Astrocyte of the spinal cord (primary cell): ENCODE measurements around the gene LIPA.

ENCODE experiments used
- DNase-seq: peaks from one replicate; pipeline ENCODE4 v3.0.0; 2011; ENCODE audit warnings: low read depth, low spot score
- H3K4me3 ChIP-seq: 2 replicates; pipeline ENCODE4 v1.5.1; 2011; ENCODE audit warnings: low read depth, mild to moderate bottlenecking, low read length, moderate library complexity
- in situ Hi-C: cut with HindIII; loops from 2 replicates; pipeline ENCODE4 v1.10.0; 2017; ENCODE audit warnings: low sequenced_read_pairs
- TF ChIP-seq, protein P1 (sequence below): IDR thresholded peaks from 2 replicates; pipeline ENCODE4 v1.5.1; 2012; ENCODE audit warnings: low read depth, mild to moderate bottlenecking, low read length, inconsistent platforms

The LIPA gene

DNA sequence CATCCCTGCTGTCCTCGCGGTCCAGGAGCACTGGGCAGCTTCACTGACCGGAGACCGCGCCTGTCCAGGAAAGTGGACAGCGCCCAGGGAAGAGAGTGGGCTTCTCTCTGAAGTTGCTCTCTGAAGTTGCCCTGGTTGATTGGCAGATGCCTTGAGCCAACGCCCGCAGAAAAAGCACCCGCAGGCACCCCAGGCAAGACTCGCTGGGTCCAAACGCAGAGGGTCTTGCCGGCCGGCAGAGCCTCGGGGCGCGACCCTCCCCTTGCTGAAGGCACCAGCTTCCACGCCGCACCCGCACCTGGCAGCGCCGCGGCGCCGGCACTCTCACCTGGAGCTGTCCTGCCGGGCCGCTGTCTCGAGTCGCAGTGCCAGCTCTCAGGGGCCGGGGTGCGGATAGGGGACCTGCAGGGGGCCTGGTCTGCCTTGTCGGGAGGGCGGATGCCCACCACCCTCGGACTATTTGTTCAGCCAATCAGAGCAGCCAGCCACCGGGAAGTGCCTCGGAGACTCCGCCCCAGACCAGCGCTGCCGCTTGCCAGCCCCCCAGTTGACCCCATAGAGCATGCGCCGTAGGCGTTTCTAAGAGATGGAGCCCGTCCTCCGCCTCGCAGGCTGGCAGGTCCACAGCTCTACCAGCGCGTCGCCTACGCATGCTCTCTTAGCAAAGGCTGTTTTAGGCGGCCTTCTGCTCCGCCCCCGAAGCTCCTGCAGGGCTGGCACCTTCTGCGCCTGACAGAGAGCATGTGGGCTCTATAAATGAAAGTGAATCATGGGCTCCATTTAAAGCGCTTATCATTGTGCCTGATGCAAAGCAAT lies at the start of gene LIPA:
LIPA (minus strand) TSS at position 367 of the 816 bp plus-strand sequence. CDS start 4,127 bp downstream, outside the sequence.
- peak; percentile 98 for DNase-seq
- peak within 1 kb of the TSS; percentile 81 for H3K4me3 ChIP-seq
- TF ChIP-seq, protein P1, sequence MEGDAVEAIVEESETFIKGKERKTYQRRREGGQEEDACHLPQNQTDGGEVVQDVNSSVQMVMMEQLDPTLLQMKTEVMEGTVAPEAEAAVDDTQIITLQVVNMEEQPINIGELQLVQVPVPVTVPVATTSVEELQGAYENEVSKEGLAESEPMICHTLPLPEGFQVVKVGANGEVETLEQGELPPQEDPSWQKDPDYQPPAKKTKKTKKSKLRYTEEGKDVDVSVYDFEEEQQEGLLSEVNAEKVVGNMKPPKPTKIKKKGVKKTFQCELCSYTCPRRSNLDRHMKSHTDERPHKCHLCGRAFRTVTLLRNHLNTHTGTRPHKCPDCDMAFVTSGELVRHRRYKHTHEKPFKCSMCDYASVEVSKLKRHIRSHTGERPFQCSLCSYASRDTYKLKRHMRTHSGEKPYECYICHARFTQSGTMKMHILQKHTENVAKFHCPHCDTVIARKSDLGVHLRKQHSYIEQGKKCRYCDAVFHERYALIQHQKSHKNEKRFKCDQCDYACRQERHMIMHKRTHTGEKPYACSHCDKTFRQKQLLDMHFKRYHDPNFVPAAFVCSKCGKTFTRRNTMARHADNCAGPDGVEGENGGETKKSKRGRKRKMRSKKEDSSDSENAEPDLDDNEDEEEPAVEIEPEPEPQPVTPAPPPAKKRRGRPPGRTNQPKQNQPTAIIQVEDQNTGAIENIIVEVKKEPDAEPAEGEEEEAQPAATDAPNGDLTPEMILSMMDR = no peak
- in situ Hi-C loops = no loop called here

DNA sequence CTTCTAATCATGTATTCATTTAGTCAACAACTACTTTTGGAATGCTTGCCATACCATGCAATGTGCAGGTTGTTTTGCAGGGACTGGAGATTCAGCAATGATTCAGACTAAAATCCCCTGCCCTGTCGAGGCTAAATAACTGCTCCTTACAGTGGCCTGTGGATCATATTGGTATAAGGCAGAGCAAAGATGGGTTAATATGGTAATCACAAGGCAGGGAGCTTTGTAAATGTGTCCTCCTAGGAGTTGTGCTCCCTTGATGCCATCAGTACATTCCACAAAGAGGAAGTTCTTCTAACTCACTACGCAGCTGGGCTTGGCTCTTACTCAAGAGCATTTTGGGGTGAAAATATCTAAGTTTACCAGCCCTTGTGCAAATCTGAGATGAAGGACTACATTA lies 49.7 kb upstream of the LIPA start:
- TF ChIP-seq, protein P1 = no peak
- peak overlapping the region; percentile 50 for H3K4me3 ChIP-seq
- DNase-seq = peak; percentile 40
- in situ Hi-C loops = no loop called here

- H3K4me3 ChIP-seq = no peak overlapping the region
- no peak for DNase-seq
- TF ChIP-seq, protein P1 = no peak
- in situ Hi-C loops = no loop called here
Observed at GRCh38 chr10:89299031-89299430, 47.5 kb upstream of the LIPA start.

GRCh38 chr10:89297791-89298190 lies 46.2 kb upstream of the LIPA start:
- TF ChIP-seq, protein P1 = no peak
- no peak for DNase-seq
- in situ Hi-C loops = no loop called here
- H3K4me3 ChIP-seq = no peak overlapping the region

DNA sequence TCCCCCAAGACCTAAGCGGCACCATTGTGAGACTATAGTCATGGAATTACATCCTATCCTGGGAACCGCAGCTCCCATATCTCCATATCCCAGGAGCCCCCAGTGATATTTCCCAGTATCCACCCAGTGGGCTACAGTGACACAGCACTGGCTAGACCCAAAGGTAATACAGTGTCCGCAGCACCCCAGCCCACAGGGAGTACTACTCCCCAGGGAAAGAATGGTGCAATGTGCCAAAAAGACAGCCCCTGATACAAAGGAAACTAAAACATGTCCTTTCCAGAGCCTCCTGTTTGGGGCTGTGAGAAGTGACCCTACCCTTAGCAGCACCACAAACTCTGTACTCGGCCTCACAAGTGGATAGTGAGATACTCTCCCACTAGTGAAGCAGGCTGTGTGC lies 45.8 kb upstream of the LIPA start:
- in situ Hi-C loops = no loop called here
- DNase-seq = no peak
- H3K4me3 ChIP-seq = no peak overlapping the region
- TF ChIP-seq, protein P1 = no peak

- in situ Hi-C loops = no loop called here
- no peak overlapping the region for H3K4me3 ChIP-seq
- DNase-seq = no peak
- TF ChIP-seq, protein P1 = no peak
Observed at GRCh38 chr10:89296220-89296648, 44.7 kb upstream of the LIPA start.
